MM.1S (cell line): ENCODE measurements around the gene SPAG16.

Source experiments
- CTCF ChIP-seq: fragments of 300-600 bp; sonication (generic); IDR thresholded peaks from 2 replicates; pipeline ENCODE4 v1.5.1; 2016; ENCODE audit warnings: antibody characterized with exemption, low read length, mixed read lengths
- EZH2phosphoT487 ChIP-seq: fragments of 300-600 bp; sonication (generic); IDR thresholded peaks from 2 replicates; pipeline ENCODE4 v1.6.1; 2018; ENCODE audit warnings: antibody characterized with exemption, low read length

GRCh38 chr2:214233164-214233563 lies 948.9 kb downstream of the SPAG16 start:
- TF ChIP-seq EZH2phosphoT487, result no peak
- TF ChIP-seq CTCF, result no peak
